Occipital lobe (tissue), 2 donors: ENCODE results near the gene TBCEL. TPM values are rescaled to one million over a fixed set of nuclear protein-coding genes. Genes with fewer than 3 reads are reported as not detected.
"Not testable (repeated sequence)": the region's sequence is repeated elsewhere in the genome, so short reads cannot be mapped to it uniquely, and the experiment has no call there.

Experiments used
- DNase-seq: peaks from one replicate; lab custom pipeline; 2025; lab: John Stamatoyannopoulos, UW
- total RNA-seq: library from RNA; depleted of rRNA; stranded (reverse); fragments of >200 nt; gene quantifications from one replicate; pipeline ENCODE4 v1.2.3, GENCODE V29; 2014

TBCEL gene
- total RNA-seq: 62.2 TPM

GRCh38 chr11:121023848-121024751, at the start of gene TBCEL:
TSS of gene TBCEL (plus strand) at chr11:121024102. CDS start at chr11:121045691, 21,589 bp downstream.
- peak; percentile 87 for DNase-seq

- DNase-seq: no peak
Observed at GRCh38 chr11:120974466-120974865, 49.4 kb upstream of the TBCEL start.

GRCh38 chr11:120974965-120975364, 48.9 kb upstream of the TBCEL start:
- DNase-seq: peak; percentile 15

GRCh38 chr11:120977266-120978137, 46.4 kb upstream of the TBCEL start:
- DNase-seq: no peak

GRCh38 chr11:120978701-120979100, 45.2 kb upstream of the TBCEL start:
- no peak for DNase-seq

GRCh38 chr11:120985718-120986569, 38.0 kb upstream of the TBCEL start:
- DNase-seq: peak; percentile 5

GRCh38 chr11:120988603-120989002, 35.3 kb upstream of the TBCEL start:
- no peak for DNase-seq

GRCh38 chr11:120991830-120992686, 31.8 kb upstream of the TBCEL start:
- no peak for DNase-seq

GRCh38 chr11:120994091-120994859, 29.6 kb upstream of the TBCEL start:
- no peak for DNase-seq

- DNase-seq: no peak
Observed at GRCh38 chr11:120995184-120995583, 28.7 kb upstream of the TBCEL start.

GRCh38 chr11:120996973-120997372, 26.9 kb upstream of the TBCEL start:
- DNase-seq: no peak

GRCh38 chr11:120998581-120998980, 25.3 kb upstream of the TBCEL start:
- no peak for DNase-seq

- DNase-seq: no peak
Observed at GRCh38 chr11:121004206-121004840, 19.6 kb upstream of the TBCEL start.

- no peak for DNase-seq
Observed at GRCh38 chr11:121006922-121007321, 17.0 kb upstream of the TBCEL start.

- no peak for DNase-seq
Observed at GRCh38 chr11:121008551-121008950, 15.4 kb upstream of the TBCEL start.

GRCh38 chr11:121012091-121012490, 11.8 kb upstream of the TBCEL start:
- no peak for DNase-seq

GRCh38 chr11:121018746-121019145, 5.2 kb upstream of the TBCEL start:
- no peak for DNase-seq

- not testable (repeated sequence) for DNase-seq
Observed at GRCh38 chr11:121021718-121022117, 2.2 kb upstream of the TBCEL start.

GRCh38 chr11:121024989-121025388, 1.1 kb downstream of the TBCEL start:
- no peak for DNase-seq
